CD4-positive, alpha-beta T cell treated with Interleukin-15 for 1 hour (primary cell): ENCODE measurements around the gene PHTF2.
"Not testable (repeated sequence)": the region's sequence is repeated elsewhere in the genome, so short reads cannot be mapped to it uniquely, and the experiment has no call there.

Experiments
- DNase-seq: peaks from one replicate; pipeline ENCODE4 v3.0.0-alpha.2; 2020

PHTF2 gene

DNA sequence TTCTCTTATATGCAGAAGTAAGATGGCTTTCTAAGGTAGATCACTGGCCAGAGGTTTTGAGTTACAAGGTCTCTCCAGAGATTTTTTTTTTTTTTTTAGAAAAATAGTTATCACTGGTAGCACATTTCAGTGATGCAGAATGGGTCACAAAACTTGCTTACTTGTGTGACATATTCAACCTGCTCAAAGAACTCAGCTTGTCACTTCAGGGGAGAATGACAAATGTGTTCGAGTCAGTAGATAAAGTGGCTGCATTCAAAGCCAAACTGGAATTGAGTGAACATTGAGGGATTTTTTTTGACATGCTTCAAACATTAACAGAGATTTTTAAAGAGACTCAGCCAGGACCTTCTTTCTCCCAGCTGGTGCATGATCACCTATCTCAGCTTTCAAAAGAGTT is 33.4 kb downstream of the PHTF2 start:
- no peak for DNase-seq

- no peak for DNase-seq
Observed at GRCh38 chr7:77833136-77833535, 34.6 kb downstream of the PHTF2 start.

DNA sequence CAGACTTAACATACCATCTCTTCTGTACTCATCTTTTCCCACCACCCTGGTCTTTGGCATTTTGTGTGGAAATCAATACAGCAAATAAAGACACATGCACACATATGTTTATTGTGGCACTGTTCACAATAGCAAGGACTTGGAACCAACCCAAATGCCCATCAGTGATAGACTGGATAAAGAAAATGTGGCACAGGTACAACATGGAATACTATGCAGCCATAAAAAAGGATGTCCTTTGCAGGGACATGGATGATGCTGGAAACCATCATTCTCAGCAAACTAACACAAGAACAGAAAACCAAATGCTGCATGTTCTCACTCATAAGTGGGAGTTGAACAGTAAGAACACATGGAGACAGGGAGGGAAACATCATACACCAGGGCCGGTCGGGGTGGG is 37.9 kb downstream of the PHTF2 start:
- not testable (repeated sequence) for DNase-seq

GRCh38 chr7:77837275-77837674 is 38.7 kb downstream of the PHTF2 start:
- no peak for DNase-seq

GRCh38 chr7:77837966-77838365 is 39.4 kb downstream of the PHTF2 start:
- no peak for DNase-seq

DNA sequence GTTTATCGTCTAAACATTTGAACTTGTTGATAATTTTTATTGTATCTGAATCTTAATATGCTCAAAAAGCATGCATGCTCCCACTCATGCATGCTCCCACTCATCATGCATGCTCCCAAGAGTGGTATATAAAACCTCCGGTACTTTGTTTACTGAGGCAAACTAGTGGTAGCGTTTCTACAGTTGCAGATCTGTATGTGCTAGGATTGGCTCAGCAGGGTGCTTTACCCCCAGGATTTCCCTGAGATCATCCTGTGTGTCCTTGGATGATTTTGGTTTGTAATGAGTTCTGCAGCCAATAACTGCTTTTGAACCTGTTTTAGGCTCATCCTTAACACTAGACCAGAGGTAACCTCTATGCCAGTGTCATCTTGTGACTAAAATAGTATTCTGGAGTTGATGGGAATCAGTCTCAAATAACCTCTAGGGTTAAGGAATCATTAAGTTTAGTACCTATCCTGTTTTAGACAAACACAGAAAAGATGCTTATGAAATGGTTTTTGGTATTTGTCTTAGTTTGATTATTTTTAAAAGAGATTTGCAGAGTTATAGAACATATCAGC is 40.4 kb downstream of the PHTF2 start:
- no peak for DNase-seq

GRCh38 chr7:77839919-77840318 is 41.3 kb downstream of the PHTF2 start:
- DNase-seq, result no peak

GRCh38 chr7:77843194-77843593 is 44.6 kb downstream of the PHTF2 start:
- no peak for DNase-seq

DNA sequence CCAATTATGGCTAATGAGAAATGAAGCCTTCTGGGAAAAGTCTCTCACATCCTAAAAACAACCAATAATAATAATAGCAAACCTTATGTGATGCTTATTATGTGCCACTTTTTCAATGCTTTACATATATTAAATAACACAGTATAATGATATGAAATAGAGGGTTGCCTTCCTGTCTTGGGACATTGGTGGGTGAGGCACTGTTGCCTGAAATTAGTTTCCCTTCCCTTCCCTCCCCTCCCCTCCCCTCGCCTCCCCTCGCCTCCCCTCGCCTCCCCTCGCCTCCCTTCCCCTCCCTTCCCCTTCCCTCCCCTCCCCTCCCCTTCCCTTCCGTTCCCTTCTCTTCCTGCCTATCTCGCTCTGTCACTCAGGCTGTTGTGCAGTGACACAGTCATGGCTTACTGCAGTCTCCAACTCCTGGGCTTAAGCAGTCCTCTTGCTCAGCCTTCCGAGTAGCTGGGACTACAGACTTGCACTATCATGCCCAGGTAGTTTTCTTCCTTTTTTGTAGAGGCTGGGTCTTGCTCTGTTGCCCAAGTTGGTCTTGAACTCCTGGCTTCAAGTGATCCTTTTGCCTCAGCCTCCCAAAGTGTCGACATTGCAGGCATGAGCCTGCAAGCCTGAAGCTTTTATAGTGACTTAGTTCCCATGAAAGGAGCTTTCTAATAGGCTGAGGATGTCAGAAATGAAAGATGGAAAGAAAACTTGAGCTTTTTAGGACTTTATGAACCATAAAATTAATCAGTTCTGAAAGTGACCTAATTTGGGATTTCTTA is 47.9 kb downstream of the PHTF2 start:
- no peak for DNase-seq

DNA sequence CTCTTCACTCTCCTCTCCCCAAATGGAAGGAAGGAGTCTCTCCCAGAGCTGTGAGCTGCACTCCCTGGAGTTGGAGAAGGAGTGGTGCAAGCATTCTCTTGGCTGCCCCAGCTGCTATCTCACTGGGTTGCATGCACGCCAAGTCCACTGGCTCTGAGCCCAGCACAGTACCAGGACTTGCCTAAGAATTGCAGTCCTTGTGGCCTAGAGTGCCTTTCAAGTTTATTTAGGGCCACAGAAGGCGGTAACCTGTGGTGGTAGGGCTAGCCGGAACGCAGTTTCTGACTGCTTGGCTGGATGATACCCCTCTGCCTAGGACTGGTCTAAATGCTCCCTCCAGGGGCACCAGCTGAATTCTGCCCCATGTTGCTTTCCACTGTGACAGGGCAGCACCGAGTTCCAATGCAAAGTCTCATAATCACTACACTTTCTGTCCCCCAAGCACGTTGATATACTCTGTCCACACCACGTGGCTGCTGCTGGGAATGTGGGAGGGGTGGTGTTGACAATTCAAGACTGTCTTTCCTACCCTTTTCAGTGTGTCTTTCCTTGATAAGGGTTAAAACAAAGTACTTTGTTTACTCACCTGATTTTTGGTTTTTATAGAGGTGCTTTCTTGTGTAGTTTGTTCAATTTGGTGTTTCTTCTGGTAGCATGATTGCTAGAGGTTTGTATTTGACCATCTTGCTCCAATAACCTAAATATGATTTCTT is 57.0 kb downstream of the PHTF2 start:
- no peak for DNase-seq

- no peak for DNase-seq
Observed at GRCh38 chr7:77858278-77858677, 59.7 kb downstream of the PHTF2 start.

- DNase-seq, result no peak
Observed at GRCh38 chr7:77859343-77859742, 60.8 kb downstream of the PHTF2 start.

DNA sequence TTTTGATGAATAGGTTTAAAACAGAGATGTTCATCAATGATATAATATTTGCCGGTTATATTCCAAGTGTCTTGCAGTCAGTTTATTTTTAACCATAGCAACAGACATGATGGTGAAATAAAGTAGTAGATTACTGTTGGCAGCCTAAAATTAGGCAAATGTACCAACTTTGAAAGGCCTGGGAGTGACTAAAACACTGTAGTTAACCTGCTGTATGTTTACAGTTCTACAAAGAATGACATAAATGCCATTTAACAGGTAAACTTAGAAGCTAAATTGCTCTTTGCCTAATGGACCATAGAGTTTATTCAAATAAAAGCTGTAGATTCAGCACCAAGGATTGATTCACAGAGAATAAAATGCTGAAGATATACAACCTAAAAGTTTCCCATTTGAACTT is 64.1 kb downstream of the PHTF2 start:
- no peak for DNase-seq

DNA sequence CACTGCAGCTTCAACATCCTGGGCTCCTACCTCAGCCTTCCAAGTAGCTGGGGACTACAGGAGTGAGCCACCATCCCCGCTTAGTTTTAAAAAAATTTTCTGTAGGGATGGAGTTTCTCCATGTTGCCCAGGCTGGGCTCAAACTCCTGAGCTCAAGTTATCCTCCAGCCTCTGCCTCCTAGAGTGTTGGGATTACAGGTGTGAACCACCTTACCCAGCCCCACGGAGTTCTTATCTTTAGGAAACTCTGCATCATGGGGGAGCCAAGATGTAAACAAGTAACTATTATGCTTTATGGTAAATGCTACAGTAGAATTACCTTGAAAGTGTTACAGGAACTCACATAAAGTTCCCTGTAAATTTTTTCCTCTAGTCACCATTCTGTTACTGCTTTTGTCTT is 65.3 kb downstream of the PHTF2 start:
- no peak for DNase-seq

DNA sequence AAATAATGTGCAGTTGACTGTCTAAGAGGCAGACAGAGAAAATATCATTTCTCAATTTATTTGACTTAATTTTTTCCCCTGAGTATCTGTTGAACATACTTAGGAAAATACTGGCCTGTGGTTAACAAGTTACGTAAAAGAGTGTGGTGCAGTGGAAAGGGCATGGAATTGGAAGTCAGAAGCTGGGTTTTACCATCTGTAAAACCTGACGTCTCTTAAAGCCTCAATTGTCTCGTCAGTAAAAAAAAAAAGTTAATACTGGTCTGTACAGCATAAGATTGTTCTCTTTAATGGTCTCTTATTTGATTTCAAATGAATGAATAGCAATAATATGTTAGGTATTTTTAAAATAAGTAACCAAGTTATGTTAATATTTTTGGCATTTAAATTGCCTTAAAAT is 67.8 kb downstream of the PHTF2 start:
- no peak for DNase-seq

DNA sequence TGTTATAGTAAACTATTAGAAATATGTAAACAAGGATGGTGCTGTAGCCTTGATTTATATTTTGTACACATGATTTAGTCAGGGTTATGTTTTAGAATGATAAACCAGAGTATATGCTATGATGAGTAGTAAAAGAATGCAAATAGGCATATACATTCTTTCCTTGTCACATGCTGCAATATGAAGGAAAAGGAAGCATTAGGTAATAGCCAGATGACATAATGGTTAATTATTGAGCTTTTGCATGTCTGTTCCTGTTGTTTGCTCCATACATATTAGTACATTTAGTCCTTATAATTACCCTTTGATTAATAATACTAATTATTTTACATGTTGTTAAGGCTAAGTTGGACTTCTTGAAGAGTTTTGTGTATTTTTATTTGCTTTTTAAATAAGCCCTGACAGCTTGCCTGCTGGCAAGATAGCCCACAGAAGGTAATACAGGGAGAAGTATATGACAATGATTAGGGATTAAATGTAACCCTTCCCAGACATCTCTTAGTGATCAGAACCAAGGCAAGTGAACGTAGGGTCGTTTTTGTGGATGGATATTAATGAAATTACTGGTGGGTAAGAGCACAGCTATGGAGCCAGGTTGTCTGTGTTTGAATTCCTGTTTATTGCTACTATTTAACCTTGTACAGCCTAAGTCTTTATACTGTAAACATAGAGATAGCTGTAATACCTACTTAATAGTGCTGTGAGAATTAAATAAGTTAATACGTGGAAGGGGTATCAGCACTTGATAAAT is 68.4 kb downstream of the PHTF2 start:
- no peak for DNase-seq

DNA sequence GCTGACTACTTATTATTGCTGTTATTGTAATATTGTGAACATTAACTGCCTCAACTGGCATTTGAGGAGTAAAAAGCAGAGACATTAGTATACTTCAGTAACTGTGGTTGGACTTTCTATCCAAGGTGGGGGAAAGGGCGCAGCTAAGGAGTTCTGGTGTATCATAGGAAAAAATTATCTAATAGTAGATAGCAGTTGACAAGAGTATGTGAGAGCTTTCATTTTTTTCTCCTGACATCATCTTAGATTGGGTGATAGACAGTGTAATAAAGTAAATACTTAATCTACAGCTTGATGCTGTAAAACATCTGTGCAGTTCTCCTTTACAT is 68.9 kb downstream of the PHTF2 start:
- no peak for DNase-seq

GRCh38 chr7:77872256-77872655 is 73.7 kb downstream of the PHTF2 start:
- not testable (repeated sequence) for DNase-seq

DNA sequence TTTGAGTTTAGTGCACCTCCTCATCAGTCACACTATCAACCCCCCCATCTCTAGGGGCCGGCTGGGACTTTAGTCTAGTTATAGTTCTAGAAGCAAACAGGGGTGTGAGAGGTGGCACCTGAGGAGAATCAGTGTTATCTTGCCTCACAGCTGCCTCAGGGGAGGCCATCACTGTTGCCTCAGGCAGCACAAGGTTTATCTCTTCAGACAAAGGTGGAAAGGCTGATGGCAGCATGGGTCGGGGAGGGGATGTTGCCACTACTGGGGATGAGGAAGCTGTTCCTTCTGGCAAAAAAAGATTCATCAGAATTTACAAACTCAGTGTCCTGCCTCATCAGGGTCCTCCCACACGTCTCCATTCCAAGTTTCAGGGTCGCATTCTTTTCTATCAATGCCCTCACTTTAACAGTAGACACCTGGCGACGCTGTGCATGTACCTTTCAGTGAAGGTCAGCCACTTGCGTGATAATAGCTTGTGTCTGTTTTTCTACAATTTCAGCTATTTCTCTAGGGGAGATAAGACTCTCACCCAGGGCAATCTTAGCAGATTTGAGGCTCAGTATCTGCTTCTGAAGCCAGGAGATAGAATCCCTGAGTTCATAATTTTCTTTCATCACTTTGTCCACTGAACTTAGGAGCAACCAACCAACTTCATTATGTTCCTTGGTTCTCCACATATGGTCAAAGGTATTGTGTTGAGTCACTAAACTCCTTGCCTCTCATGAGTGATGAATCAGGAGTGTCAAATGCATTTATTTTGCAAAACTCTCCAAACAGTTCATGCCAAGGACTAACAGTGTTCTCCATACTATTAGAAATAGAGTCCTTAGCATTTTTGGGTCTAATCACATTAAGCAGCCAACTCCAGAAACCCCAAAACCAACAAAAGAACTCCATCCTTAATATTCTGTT is 75.1 kb downstream of the PHTF2 start:
- not testable (repeated sequence) for DNase-seq

DNA sequence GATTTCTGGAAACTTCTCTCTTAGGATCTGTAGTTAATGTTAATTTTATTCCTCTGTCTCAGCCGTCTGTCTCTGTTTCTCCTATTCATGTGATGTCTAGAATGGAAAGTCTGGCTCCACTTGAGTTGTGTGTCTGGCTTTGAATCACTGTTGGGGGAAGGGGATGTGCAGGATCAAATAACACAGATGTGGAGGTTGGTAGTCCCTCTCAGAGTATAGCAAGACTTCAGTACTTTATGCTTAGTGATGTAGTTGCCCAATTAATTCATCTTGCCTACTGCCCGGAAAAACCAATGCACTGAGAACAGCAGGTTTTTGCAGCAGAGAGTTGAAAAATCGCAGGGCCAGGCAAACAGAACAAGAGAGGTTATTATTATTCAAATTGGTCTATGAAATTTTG is 79.2 kb downstream of the PHTF2 start:
- no peak for DNase-seq

GRCh38 chr7:77878500-77878899 is 79.9 kb downstream of the PHTF2 start:
- DNase-seq, result no peak

- DNase-seq, result no peak
Observed at GRCh38 chr7:77879272-77879671, 80.7 kb downstream of the PHTF2 start.

DNA sequence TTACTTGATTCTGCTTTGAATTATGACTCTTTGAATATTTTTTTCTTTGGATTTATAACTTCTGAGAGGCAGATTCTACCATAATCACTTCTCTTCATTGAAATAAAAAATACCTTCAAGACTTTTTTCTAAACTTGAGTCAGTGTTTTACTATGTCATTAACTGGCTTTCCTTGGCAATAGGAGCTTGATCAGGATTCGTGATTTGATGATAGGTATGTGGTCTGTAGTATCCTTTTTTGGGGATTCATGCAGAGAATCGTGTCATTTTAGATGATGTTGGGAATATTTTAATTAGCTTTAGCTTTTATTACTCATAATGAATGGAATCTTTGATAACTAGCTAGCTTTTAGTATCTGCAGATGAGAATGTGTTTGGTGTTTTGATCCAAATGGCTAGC is 83.3 kb downstream of the PHTF2 start:
- DNase-seq, result no peak
